GM18517 (cell line): Measurements from ENCODE around the gene CTNND1.
"Not testable (repeated sequence)": the region's sequence is repeated elsewhere in the genome, so short reads cannot be mapped to it uniquely, and the experiment has no call there.

Source experiments
- ATAC-seq: cut with Tn5 transposase; IDR thresholded peaks from one replicate; pipeline ENCODE4 v1.9.1; 2021; ENCODE audit warnings: mild to moderate bottlenecking, moderate library complexity; ENCODE audit not compliant: unreplicated experiment

Gene CTNND1

DNA sequence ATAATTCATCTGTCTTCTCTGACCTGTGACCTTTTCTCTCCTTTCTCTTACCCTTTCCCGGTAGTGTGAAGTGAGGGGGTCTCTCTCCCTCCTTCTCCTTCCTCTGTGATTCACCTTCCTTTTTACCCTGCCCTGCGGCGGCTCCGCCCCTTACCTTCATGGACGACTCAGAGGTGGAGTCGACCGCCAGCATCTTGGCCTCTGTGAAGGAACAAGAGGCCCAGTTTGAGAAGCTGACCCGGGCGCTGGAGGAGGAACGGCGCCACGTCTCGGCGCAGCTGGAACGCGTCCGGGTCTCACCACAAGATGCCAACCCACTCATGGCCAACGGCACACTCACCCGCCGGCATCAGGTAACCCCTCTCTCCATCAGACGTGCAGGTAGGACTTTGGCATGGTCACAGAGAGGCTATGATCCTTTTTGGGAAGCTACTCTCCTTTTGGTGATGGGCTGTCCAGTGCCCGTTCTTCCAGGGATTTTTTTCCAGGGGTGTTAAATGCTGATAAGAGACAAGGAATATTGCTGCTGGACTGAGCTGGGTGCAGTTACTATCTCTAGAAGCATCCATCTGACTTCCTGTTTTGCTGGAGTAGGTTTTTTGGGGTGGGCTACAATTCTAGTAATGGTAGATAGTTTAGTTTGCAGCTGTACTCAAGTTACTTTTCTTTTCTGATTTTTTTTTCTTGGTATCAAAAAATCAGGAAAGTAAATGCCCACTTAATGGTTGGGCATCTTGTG, 29.9 kb downstream of the CTNND1 start:
- no peak for ATAC-seq

DNA sequence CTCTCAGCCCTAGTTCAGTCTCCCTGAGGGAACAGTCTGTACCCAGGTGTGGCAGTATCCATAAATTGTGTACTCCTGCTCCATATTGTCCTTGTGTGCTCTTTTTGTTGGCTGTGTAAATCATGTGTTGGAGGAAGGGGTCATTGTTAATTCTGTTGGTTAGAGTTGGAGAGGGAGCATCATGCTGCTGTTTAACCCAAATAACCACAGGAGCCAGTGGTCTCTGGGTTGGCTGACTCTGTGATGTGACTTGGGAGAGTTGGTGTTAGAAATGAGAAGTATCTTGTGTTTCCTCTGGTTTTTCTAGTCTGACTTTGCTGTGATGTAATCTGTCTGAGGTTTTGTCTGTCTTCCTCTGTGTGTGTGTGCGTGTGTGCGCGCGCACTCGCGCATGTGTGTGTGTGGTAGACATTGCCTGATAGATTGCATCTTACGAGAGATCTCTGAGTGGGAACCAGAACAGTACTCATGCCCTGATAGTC, 30.5 kb downstream of the CTNND1 start:
- ATAC-seq, result peak; percentile 93

- peak; percentile 11 for ATAC-seq
These were observed 31.3 kb downstream of the CTNND1 start for GRCh38 chr11:57792870-57793269.

- no peak for ATAC-seq
These were observed 31.9 kb downstream of the CTNND1 start for GRCh38 chr11:57793351-57794115.

- ATAC-seq, result no peak
These were observed 37.4 kb downstream of the CTNND1 start for GRCh38 chr11:57798905-57799559.

- ATAC-seq, result peak; percentile 91
These were observed 39.0 kb downstream of the CTNND1 start for GRCh38 chr11:57800444-57801182.

DNA sequence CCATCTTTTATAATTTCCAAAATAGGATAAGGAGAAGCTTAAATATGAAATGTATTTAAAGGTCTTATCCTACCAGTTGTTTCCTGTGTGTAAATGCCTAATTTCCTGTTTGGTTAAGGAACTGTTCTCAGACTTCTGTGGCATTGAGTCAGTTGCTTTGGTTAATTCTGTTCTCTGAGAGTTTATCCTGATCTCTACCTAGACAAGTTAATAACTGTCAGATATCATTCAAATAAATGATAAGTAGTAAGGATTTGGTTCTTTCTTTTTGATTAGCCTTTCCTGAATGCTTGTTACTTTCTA, 39.5 kb downstream of the CTNND1 start:
- no peak for ATAC-seq

DNA sequence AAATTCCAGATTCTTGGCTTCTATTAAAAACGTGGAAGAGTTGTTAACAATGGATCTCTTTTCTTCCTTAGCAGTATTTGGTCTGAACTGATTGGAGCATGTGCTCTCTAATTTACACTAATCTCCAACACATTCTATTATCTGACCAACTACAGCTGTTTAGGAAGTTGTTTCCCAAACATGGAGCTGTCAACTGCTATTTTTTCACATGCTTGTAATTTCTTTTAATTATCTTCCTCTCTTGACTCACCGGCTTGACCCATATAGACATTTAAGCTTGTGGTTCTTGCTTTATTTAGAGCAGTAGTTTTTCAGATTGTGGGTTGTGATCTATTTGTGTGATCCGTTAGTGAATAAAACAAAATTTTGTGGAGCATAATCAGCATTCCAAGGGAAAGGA, 40.8 kb downstream of the CTNND1 start:
- no peak for ATAC-seq

DNA sequence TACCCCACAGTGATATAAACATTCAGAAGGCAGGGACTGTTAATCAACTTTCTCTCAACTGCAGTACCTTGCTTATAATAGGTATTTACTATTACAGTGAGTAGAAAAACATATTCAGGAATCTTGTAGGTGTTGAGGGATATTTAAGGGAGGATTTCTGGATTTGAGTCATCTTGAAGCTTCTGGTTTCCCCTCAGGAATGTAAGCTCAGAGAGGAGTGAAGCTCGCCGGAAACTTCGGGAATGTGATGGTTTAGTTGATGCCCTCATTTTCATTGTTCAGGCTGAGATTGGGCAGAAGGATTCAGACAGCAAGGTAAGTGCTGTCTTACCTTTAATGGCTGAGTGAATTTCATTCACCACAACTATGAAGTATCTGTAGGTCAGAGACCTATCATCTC, 42.9 kb downstream of the CTNND1 start:
- ATAC-seq, result no peak

GRCh38 chr11:57805780-57806179, 44.2 kb downstream of the CTNND1 start:
- no peak for ATAC-seq

DNA sequence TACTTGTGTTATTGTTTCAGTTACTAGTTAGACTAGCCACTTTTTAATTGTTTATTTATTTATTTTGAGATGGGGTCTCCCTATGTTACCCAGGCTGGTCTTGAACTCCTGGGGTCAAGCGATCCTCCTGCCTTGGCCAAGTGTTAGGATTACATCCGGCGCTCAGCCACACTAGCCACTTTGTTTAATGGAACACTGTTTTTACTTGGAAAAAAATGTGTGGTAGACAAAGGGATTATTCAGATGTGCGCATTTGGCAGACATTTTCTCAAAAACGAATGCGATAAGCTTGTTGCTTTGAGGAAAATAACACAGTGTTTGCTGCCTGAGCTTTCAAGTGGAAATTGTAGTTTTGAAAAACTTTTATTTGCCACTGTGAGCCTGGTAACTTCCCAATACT, 51.0 kb downstream of the CTNND1 start:
- ATAC-seq, result no peak

DNA sequence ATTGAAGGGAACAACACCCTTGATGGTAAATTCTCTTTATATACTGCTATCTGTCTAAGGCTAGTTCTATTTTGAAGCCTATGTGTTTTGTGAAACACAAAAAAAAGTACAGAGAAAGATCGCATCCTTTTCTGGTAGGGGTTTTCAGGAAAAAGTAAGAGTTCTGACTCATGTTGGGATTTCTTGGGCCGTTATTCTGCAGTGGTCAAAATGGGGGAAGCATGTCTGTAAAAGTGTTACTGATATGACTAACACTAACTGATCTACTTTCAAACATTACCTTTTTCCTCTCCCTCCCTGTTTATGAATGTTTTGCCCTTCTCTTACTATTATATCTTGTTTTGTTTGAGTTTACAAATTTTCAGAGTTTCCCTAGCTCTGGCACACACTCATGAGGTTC, 53.9 kb downstream of the CTNND1 start:
- ATAC-seq, result peak; percentile 74

DNA sequence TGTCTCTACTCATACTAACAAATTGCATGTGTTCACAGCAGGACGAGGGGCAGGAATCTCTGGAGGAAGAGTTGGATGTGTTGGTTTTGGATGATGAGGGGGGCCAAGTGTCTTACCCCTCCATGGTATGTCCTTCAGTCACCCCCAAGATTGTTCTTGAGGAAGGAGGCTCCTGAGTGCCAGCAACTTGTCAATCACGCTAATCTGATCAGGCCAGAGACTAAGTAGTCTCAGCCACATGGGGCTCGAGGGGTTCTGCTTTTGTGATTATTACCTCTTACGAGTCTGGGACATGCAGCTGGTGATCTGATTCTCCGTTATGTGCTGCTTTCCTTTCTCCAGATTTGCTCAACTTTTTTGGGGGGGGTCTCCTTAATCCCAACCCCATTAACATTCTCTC, 54.3 kb downstream of the CTNND1 start:
- no peak for ATAC-seq

DNA sequence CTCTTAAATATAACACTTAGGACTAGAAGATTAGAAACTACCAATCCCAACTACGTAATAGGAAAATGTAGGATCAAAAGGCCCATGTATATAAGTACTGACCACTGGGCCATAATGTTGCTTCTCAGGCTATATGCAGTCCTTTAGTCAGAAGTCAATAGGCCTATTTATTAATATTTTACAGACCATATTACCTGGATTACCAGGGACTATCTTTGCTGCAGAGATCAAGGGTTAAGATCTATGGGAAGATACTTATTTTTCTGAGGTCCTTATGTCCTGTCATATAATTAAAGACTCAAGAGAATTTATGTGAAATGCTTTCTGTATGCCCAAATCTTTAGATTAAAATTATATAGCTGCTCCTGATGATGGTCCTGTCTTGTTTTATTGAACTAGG, 57.2 kb downstream of the CTNND1 start:
- no peak for ATAC-seq

GRCh38 chr11:57819252-57819979, 57.8 kb downstream of the CTNND1 start:
- no peak for ATAC-seq

- no peak for ATAC-seq
These were observed 62.3 kb downstream of the CTNND1 start for GRCh38 chr11:57823859-57824258.

GRCh38 chr11:57834852-57835251, 73.2 kb downstream of the CTNND1 start:
- ATAC-seq, result no peak

DNA sequence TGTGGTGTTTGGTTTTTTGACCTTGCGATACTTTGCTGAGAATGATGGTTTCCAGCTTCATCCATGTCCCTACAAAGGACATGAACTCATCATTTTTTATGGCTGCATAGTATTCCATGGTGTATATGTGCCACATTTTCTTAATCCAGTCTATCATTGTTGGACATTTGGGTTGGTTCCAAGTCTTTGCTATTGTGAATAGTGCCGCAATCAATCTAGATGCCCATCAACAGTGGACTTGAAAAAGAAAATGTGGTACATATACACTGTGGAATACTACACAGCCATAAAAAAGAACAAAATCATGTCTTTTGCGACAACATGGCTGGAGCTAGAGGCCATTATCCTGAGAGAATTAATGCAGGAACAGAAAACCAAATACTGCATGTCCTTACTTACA, 77.0 kb downstream of the CTNND1 start:
- not testable (repeated sequence) for ATAC-seq

GRCh38 chr11:57842873-57843272, 81.3 kb downstream of the CTNND1 start:
- no peak for ATAC-seq

DNA sequence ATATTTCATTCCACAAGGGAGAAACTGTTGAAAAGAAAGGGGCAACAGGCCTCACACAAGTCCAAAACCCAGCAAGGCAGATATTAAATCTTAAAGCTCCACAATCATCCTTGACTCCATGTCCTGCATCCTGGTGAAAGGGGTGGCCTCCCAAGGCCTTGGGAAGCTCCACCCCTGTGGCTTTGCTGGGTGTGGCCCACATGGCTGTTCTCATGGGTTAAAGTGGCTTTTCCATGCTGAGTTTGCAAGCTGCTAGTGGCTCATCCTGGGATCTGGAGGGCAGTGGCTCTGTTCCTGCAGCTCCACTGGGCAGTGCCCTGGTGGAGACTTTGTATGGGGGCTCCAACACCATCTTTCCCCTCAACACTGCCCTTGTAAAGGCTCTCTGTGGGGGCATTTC, 106.4 kb downstream of the CTNND1 start:
- no peak for ATAC-seq

DNA sequence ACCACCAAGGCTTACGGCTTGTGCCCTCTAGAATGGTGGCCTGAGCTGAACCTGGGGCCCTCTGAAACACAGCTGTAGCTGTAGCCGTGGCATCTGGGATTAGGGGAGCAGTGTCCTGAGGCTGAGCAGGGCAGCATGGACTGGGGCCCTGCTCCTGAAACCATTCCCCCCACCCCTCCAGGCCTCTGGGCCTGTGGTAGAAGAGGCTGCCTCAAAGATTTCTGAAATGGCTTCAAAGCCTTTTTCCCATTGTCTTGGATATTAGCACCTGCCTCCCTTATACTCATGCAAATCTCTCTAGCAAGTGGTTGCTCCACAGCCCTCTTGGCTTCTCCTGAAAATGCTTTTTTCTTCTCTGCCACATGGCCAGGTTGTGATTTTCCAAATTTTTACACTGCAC, 106.9 kb downstream of the CTNND1 start:
- no peak for ATAC-seq
